HG02840 (cell line): ENCODE results near the gene PARVA.

ENCODE experiments used
- ATAC-seq: cut with Tn5 transposase; IDR thresholded peaks from one replicate; pipeline ENCODE4 v1.9.1; 2021; ENCODE audit warnings: mild to moderate bottlenecking, moderate library complexity, moderate number of reproducible peaks; ENCODE audit not compliant: unreplicated experiment, low FRiP score

Gene PARVA

GRCh38 chr11:12542186-12542935, 165.0 kb downstream of the PARVA start:
- no peak for ATAC-seq

GRCh38 chr11:12543596-12544415, 166.4 kb downstream of the PARVA start:
- ATAC-seq = no peak

- ATAC-seq = no peak
Observed at GRCh38 chr11:12544986-12545775, 167.8 kb downstream of the PARVA start.

- ATAC-seq = no peak
Observed at GRCh38 chr11:12546122-12546521, 168.8 kb downstream of the PARVA start.

GRCh38 chr11:12546660-12547059, 169.3 kb downstream of the PARVA start:
- ATAC-seq = no peak

- no peak for ATAC-seq
Observed at GRCh38 chr11:12547953-12548650, 170.7 kb downstream of the PARVA start.

GRCh38 chr11:12552692-12553091, 175.3 kb downstream of the PARVA start:
- ATAC-seq = no peak

GRCh38 chr11:12554122-12554521, 176.8 kb downstream of the PARVA start:
- ATAC-seq = no peak

GRCh38 chr11:12556155-12556554, 178.8 kb downstream of the PARVA start:
- no peak for ATAC-seq

- no peak for ATAC-seq
Observed at GRCh38 chr11:12556788-12557384, 179.5 kb downstream of the PARVA start.

GRCh38 chr11:12559011-12559410, 181.6 kb downstream of the PARVA start:
- ATAC-seq = no peak

GRCh38 chr11:12560362-12560761, 183.0 kb downstream of the PARVA start:
- no peak for ATAC-seq

- no peak for ATAC-seq
Observed at GRCh38 chr11:12560861-12561260, 183.5 kb downstream of the PARVA start.

- ATAC-seq = no peak
Observed at GRCh38 chr11:12564012-12564411, 186.6 kb downstream of the PARVA start.

- no peak for ATAC-seq
Observed at GRCh38 chr11:12565406-12565805, 188.0 kb downstream of the PARVA start.

- no peak for ATAC-seq
Observed at GRCh38 chr11:12567746-12568460, 190.5 kb downstream of the PARVA start.

GRCh38 chr11:12569499-12570425, 192.4 kb downstream of the PARVA start:
- no peak for ATAC-seq
